SK-N-SH (cell line): ENCODE data around the gene BBS9. TPM values are rescaled to one million over a fixed set of nuclear protein-coding genes. Genes with fewer than 3 reads are reported as not detected.

Source experiments
- CTCF ChIA-PET: fragments of 300-600, 350-600 bp; formaldehyde crosslinking; extraction: SDS; loops from one replicate; lab custom pipeline; 2021; lab: Yijun Ruan, JAX
- POLR2A ChIA-PET: fragments of 350-600 bp; sonication (Branson Sonifier 250); formaldehyde crosslinking; extraction: SDS; loops from one replicate; lab custom pipeline; 2020; ENCODE audit warnings: antibody characterized with exemption, inconsistent platforms; lab: Yijun Ruan, JAX
- DNase-seq: peaks from one replicate; pipeline ENCODE4 v3.0.0; 2012
- H2AFZ ChIP-seq: fragments of 200-600 bp; sonication (generic); 2 replicates; pipeline ENCODE4 v1.8.1; 2016; ENCODE audit warnings: antibody characterized with exemption, mild to moderate bottlenecking, low read depth
- H3F3A ChIP-seq: fragments of 200-600 bp; sonication (generic); replicated peaks from 2 replicates; pipeline ENCODE3; 2016; ENCODE audit warnings: antibody characterized with exemption, mild to moderate bottlenecking; ENCODE audit not compliant: insufficient read depth
- H3K27ac ChIP-seq, 2 experiments: fragments of 200-500 bp in 1 of 2; fragments of 200-600 bp in 1 of 2; sonication (Bioruptor generic) in 1 of 2; sonication (generic), shearing (Covaris generic) in 1 of 2; 2 replicates each; pipeline versions ENCODE4 v1.5.1 to v1.6.1; 2014 to 2016; ENCODE audit warnings: low read depth in 2 of 2, inconsistent platforms in 1 of 2, low read length in 1 of 2, mild to moderate bottlenecking in 1 of 2, mixed read lengths in 1 of 2
- H3K27me3 ChIP-seq: fragments of 200-600 bp; sonication (generic), shearing (Covaris generic); 2 replicates; pipeline ENCODE4 v1.6.1; 2016; ENCODE audit warnings: mixed run types; ENCODE audit not compliant: insufficient read depth
- H3K36me3 ChIP-seq, 2 experiments: fragments of 200-500 bp in 1 of 2; fragments of 200-600 bp in 1 of 2; sonication (Bioruptor generic) in 1 of 2; sonication (generic) in 1 of 2; replicated peaks in 1 of 2; 2 replicates each; pipeline versions ENCODE3 to v1.5.1; 2014 to 2016; ENCODE audit warnings: low read length in 1 of 2, mild to moderate bottlenecking in 1 of 2; ENCODE audit not compliant: insufficient read depth in 2 of 2, control insufficient read depth in 1 of 2
- H3K4me1 ChIP-seq, 2 experiments: fragments of 200-500 bp in 1 of 2; fragments of 200-600 bp in 1 of 2; sonication (Bioruptor generic) in 1 of 2; sonication (generic), shearing (Covaris generic) in 1 of 2; 2 replicates each; pipeline versions ENCODE4 v1.5.1 to v1.6.1; 2014 to 2016; ENCODE audit warnings: low read depth in 1 of 2, low read length in 1 of 2, mixed run types in 1 of 2; ENCODE audit not compliant: insufficient read depth in 2 of 2, control insufficient read depth in 1 of 2
- H3K4me2 ChIP-seq: fragments of 200-600 bp; sonication (generic), shearing (Covaris generic); 2 replicates; pipeline ENCODE4 v1.6.1; 2017; ENCODE audit warnings: mixed run types
- H3K4me3 ChIP-seq, 2 experiments: fragments of 200-500 bp in 1 of 2; fragments of 200-600 bp in 1 of 2; sonication (Bioruptor generic) in 1 of 2; sonication (generic), shearing (Covaris generic) in 1 of 2; 2 replicates each; pipeline versions ENCODE4 v1.5.1 to v1.8.1; 2014 to 2016; ENCODE audit warnings: low read depth in 2 of 2, inconsistent platforms in 1 of 2, low read length in 1 of 2, mild to moderate bottlenecking in 1 of 2, mixed read lengths in 1 of 2, moderate library complexity in 1 of 2
- H3K79me2 ChIP-seq: fragments of 200-600 bp; sonication (generic); 2 replicates; pipeline ENCODE4 v1.8.1; 2017; ENCODE audit warnings: mild to moderate bottlenecking; ENCODE audit not compliant: insufficient read depth
- H3K9ac ChIP-seq: fragments of 200-600 bp; sonication (generic); 2 replicates; pipeline ENCODE4 v1.6.1; 2017; ENCODE audit warnings: mixed run types
- H3K9me2 ChIP-seq: fragments of 200-600 bp; sonication (generic); 2 replicates; pipeline ENCODE4 v1.6.1; 2017; ENCODE audit warnings: mixed run types
- H3K9me3 ChIP-seq: fragments of 200-600 bp; sonication (generic); 2 replicates; pipeline ENCODE4 v1.6.1; 2017; ENCODE audit warnings: mixed run types, mild to moderate bottlenecking, moderate library complexity
- H4K20me1 ChIP-seq: fragments of 200-600 bp; sonication (generic); 2 replicates; pipeline ENCODE4 v1.6.1; 2017; ENCODE audit warnings: mild to moderate bottlenecking, mixed run types; ENCODE audit not compliant: insufficient read depth
- FOSL2 ChIP-seq: IDR thresholded peaks from 2 replicates; pipeline ENCODE4 v1.4.0; 2012; ENCODE audit warnings: low read depth, mild to moderate bottlenecking, moderate library complexity, borderline replicate concordance
- MAX ChIP-seq: IDR thresholded peaks from 2 replicates; pipeline ENCODE4 v1.4.0; 2012; ENCODE audit warnings: low read depth
- MXI1 ChIP-seq: IDR thresholded peaks from 2 replicates; pipeline ENCODE4 v1.6.1; 2012; ENCODE audit warnings: mild to moderate bottlenecking, low read depth, low read length, improper control_type of control experiment
- PBX3 ChIP-seq: IDR thresholded peaks from 2 replicates; pipeline ENCODE4; 2012
- RAD21 ChIP-seq: IDR thresholded peaks from 2 replicates; pipeline ENCODE4 v1.6.1; 2012; ENCODE audit warnings: mild to moderate bottlenecking, low read length
- SMC3 ChIP-seq: IDR thresholded peaks from 2 replicates; pipeline ENCODE4 v1.6.1; 2012; ENCODE audit warnings: low read depth, low read length, improper control_type of control experiment
- TCF12 ChIP-seq: IDR thresholded peaks from 2 replicates; pipeline ENCODE4 v1.4.0; 2012
- ZBTB33 ChIP-seq: IDR thresholded peaks from 2 replicates; pipeline ENCODE4 v1.4.0; 2012; ENCODE audit warnings: low read depth, borderline replicate concordance
- WGBS: methylation state at CpG from one replicate; pipeline ENCODE4 v1.1.6; 2017; ENCODE audit warnings: low lambda C conversion rate; 5-methylcytosine and 5-hydroxymethylcytosine counted together
- polyA plus RNA-seq, 3 experiments: library from polyadenylated mRNA; depleted of rRNA; stranded (reverse); fragments of >200 nt; gene quantifications; 2 replicates each; pipeline ENCODE4 v1.2.3, GENCODE V29; 2012
- TF ChIP-seq, protein P1 (sequence below): fragments of 200-600 bp; sonication (generic); IDR thresholded peaks from 2 replicates; pipeline ENCODE4 v1.6.1; 2017; ENCODE audit warnings: antibody characterized with exemption, mild to moderate bottlenecking, moderate library complexity

Gene BBS9
- polyA plus RNA-seq, 1 of the 3 experiments (the other 2 are of a cell fraction): 7.5 TPM

- TF ChIP-seq, protein P1, sequence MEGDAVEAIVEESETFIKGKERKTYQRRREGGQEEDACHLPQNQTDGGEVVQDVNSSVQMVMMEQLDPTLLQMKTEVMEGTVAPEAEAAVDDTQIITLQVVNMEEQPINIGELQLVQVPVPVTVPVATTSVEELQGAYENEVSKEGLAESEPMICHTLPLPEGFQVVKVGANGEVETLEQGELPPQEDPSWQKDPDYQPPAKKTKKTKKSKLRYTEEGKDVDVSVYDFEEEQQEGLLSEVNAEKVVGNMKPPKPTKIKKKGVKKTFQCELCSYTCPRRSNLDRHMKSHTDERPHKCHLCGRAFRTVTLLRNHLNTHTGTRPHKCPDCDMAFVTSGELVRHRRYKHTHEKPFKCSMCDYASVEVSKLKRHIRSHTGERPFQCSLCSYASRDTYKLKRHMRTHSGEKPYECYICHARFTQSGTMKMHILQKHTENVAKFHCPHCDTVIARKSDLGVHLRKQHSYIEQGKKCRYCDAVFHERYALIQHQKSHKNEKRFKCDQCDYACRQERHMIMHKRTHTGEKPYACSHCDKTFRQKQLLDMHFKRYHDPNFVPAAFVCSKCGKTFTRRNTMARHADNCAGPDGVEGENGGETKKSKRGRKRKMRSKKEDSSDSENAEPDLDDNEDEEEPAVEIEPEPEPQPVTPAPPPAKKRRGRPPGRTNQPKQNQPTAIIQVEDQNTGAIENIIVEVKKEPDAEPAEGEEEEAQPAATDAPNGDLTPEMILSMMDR: peak; percentile 29
- TF ChIP-seq RAD21 (peak; percentile 46), FOSL2 (no peak)
- TF ChIP-seq, all 33 proteins: peak for 2
- Histone ChIP-seq H4K20me1 (no peaks in the 10 kb centered on the region), H2AFZ (no peak overlapping the region), H3K4me2 (no peak overlapping the region), H3K36me3 (no peaks in the 10 kb centered on the region), H3K79me2 (no peaks in the 10 kb centered on the region), H3F3A (no peaks in the 10 kb centered on the region), H3K4me3 (no peak overlapping the region), H3K27ac (no peak overlapping the region), H3K27me3 (no peaks in the 10 kb centered on the region), H3K4me1 (no peaks in the 10 kb centered on the region), H3K9me2 (no peaks in the 10 kb centered on the region; the same call in 1 of the 2 replicates), H3K9me3 (no peaks in the 10 kb centered on the region), H3K9ac (no peak overlapping the region)
- ChIA-PET POLR2A (no interaction called here), CTCF (no interaction called here)
- 11% methylated on average over 1 of the region's 1 CpG for WGBS
- DNase-seq: no peak
Measured at GRCh38 chr7:33421429-33421828, 292.1 kb downstream of the BBS9 start.

GRCh38 chr7:33422141-33422540 is 292.8 kb downstream of the BBS9 start:
- CTCF ChIA-PET: interaction anchor here (0.6 to 2.9 kb wide), 3 partner anchors 13 to 510 kb away, joined by 3 to 9 read pairs (median 4); no protein-coding TSS in a partner anchor
- DNase-seq: no peak
- WGBS: 93% methylated on average over 2 of the region's 2 CpGs

More at GRCh38 chr7:33422141-33422540, 292.8 kb downstream of the BBS9 start:
- Histone ChIP-seq H3K4me2 (no peak overlapping the region), H3K9ac (no peak overlapping the region), H3K27me3 (no peaks in the 10 kb centered on the region), H3F3A (no peaks in the 10 kb centered on the region), H3K4me3 (no peak overlapping the region), H4K20me1 (no peaks in the 10 kb centered on the region), H3K27ac (no peak overlapping the region), H3K9me3 (no peaks in the 10 kb centered on the region), H3K36me3 (no peaks in the 10 kb centered on the region), H3K9me2 (no peaks in the 10 kb centered on the region; the same call in 1 of the 2 replicates), H2AFZ (no peak overlapping the region), H3K4me1 (no peaks in the 10 kb centered on the region), H3K79me2 (no peaks in the 10 kb centered on the region)
- TF ChIP-seq MXI1 (no peak), TCF12 (no peak), MAX (no peak), SMC3 (no peak), PBX3 (no peak), ZBTB33 (no peak)
- POLR2A ChIA-PET: no interaction called here
